Brain microvascular endothelial cell (primary cell): ENCODE data around the gene MAGI1.

ENCODE experiments used
- DNase-seq: peaks from one replicate; pipeline ENCODE4 v3.0.0-alpha.2; 2020
- H3K27ac ChIP-seq: fragments of 250-450 bp; sonication (Bioruptor Pico); 2 replicates; pipeline ENCODE4 v1.5.1; 2020; ENCODE audit warnings: mild to moderate bottlenecking, moderate library complexity
- H3K27me3 ChIP-seq: fragments of 250-450 bp; sonication (Bioruptor Pico); replicated peaks from 2 replicates; pipeline ENCODE4 v1.5.1; 2020; ENCODE audit warnings: mild to moderate bottlenecking
- H3K36me3 ChIP-seq: fragments of 250-450 bp; sonication (Bioruptor Pico); replicated peaks from 2 replicates; pipeline ENCODE4 v1.5.1; 2020; ENCODE audit warnings: mild to moderate bottlenecking
- H3K4me3 ChIP-seq: 2 replicates; pipeline ENCODE4 v1.5.1; 2011; ENCODE audit warnings: low read depth, mild to moderate bottlenecking, control low read depth, low read length, moderate library complexity
- in situ Hi-C: cut with HindIII; loops from 2 replicates; pipeline ENCODE4 v1.10.0; 2017; ENCODE audit warnings: low sequenced_read_pairs, low pct_ligation_motif_present
- TF ChIP-seq, protein P1 (sequence below): IDR thresholded peaks from 2 replicates; pipeline ENCODE4 v1.5.1; 2011; ENCODE audit warnings: low read depth, mild to moderate bottlenecking, moderate library complexity, low read length, control low read depth, inconsistent platforms; ENCODE audit errors: missing control alignments

The MAGI1 gene

DNA sequence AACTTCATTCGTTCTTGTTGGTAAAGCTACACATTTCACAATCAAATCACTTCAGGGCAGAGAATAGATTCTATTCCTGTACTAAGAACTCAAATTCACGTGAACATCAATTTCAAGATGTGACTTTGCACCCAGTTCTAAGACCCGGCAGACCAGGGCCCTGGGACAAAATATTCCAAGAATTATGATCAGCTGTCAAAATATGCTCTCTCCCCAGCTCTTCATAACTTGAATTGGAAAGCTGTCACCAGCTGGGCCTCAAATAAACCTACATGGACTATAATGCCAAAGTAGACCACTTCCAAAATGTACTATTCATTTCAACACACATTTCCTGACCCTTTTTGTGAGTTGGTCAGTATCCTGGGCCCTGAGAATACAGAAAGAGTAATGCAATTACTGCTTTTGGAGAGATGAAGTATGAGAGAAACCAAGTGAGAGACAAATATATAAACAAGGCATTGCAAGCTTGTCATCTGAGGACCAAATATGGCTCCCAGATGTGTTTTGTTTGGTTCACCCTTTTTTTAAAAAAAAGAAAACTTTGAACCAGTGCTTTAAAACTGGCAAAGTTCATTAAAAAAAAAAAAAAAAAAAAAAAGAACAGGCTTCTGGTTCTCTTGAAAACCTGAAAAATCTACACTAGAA, 14.9 kb downstream of the MAGI1 start:
- in situ Hi-C loops = no loop called here
- no peak for DNase-seq
- TF ChIP-seq, protein P1, sequence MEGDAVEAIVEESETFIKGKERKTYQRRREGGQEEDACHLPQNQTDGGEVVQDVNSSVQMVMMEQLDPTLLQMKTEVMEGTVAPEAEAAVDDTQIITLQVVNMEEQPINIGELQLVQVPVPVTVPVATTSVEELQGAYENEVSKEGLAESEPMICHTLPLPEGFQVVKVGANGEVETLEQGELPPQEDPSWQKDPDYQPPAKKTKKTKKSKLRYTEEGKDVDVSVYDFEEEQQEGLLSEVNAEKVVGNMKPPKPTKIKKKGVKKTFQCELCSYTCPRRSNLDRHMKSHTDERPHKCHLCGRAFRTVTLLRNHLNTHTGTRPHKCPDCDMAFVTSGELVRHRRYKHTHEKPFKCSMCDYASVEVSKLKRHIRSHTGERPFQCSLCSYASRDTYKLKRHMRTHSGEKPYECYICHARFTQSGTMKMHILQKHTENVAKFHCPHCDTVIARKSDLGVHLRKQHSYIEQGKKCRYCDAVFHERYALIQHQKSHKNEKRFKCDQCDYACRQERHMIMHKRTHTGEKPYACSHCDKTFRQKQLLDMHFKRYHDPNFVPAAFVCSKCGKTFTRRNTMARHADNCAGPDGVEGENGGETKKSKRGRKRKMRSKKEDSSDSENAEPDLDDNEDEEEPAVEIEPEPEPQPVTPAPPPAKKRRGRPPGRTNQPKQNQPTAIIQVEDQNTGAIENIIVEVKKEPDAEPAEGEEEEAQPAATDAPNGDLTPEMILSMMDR = no peak
- Histone ChIP-seq H3K36me3 (no peaks in the 10 kb centered on the region), H3K27me3 (no peaks in the 10 kb centered on the region), H3K4me3 (no peak overlapping the region), H3K27ac (no peak overlapping the region)

GRCh38 chr3:66023229-66023628, 15.5 kb downstream of the MAGI1 start:
- Histone ChIP-seq H3K36me3 (no peaks in the 10 kb centered on the region), H3K27me3 (no peaks in the 10 kb centered on the region), H3K4me3 (no peak overlapping the region), H3K27ac (no peak overlapping the region)
- TF ChIP-seq, protein P1 = no peak
- in situ Hi-C loops = no loop called here
- no peak for DNase-seq

DNA sequence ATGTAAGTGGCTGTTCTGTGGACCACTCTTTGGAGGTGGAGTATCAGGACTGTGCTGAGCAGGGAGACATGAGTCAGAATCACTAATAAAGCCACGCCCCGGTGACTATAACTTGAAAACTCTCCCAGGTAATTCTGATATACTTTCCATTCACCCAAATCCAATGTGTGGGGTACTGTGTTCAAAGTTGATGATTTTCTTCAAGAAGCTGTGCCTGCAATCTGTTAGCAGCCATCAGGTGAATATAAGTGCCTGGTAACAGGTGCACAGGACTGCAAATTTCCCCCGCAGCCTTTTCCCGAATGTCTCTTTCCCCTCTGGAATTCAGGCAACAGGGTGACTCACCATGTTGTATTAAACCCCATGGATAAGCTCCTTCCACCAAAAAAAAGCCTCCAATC, 17.0 kb downstream of the MAGI1 start:
- Histone ChIP-seq H3K4me3 (no peak overlapping the region), H3K36me3 (no peaks in the 10 kb centered on the region), H3K27ac (no peak overlapping the region), H3K27me3 (no peaks in the 10 kb centered on the region)
- TF ChIP-seq, protein P1 = no peak
- no peak for DNase-seq
- in situ Hi-C loops = no loop called here

- TF ChIP-seq, protein P1 = no peak
Observed at GRCh38 chr3:66019896-66020295, 18.8 kb downstream of the MAGI1 start.

GRCh38 chr3:66018057-66019033, 20.4 kb downstream of the MAGI1 start:
- no peak overlapping the region for H3K4me3 ChIP-seq
- no peak for DNase-seq
- H3K36me3 ChIP-seq = no peaks in the 10 kb centered on the region
- in situ Hi-C loops = no loop called here
- TF ChIP-seq, protein P1 = peak; percentile 17
- no peaks in the 10 kb centered on the region for H3K27me3 ChIP-seq
- no peak overlapping the region for H3K27ac ChIP-seq

More at GRCh38 chr3:66019896-66020295, 18.8 kb downstream of the MAGI1 start:
- Histone ChIP-seq H3K27me3 (no peaks in the 10 kb centered on the region), H3K36me3 (no peaks in the 10 kb centered on the region), H3K4me3 (no peak overlapping the region), H3K27ac (no peak overlapping the region)
- no peak for DNase-seq
- in situ Hi-C loops = no loop called here
